ENCODE results near the gene PNPT1.
"Not testable (repeated sequence)": the region's sequence is repeated elsewhere in the genome, so short reads cannot be mapped to it uniquely, and the experiment has no call there.

Gene PNPT1

GRCh38 chr2:55715626-55716025 lies 22.0 kb upstream of the PNPT1 start:
- no peaks in the 10 kb centered on the region for H3K4me1 ChIP-seq
- H3K27ac ChIP-seq: no peak overlapping the region
- H3K27me3 ChIP-seq: no peaks in the 10 kb centered on the region
- no peaks in the 10 kb centered on the region for H3K36me3 ChIP-seq
- no peaks in the 10 kb centered on the region for H3K9me3 ChIP-seq
- no peak for DNase-seq
- no peak overlapping the region for H3K4me3 ChIP-seq
- intact Hi-C loops (cut with DNase I; ENCODE audit: low total_unique reads): loop anchor here (5.0 to 10.0 kb wide), 3 partner anchors 49 to 417 kb away; no protein-coding TSS in a partner anchor
- TF ChIP-seq, protein P1, sequence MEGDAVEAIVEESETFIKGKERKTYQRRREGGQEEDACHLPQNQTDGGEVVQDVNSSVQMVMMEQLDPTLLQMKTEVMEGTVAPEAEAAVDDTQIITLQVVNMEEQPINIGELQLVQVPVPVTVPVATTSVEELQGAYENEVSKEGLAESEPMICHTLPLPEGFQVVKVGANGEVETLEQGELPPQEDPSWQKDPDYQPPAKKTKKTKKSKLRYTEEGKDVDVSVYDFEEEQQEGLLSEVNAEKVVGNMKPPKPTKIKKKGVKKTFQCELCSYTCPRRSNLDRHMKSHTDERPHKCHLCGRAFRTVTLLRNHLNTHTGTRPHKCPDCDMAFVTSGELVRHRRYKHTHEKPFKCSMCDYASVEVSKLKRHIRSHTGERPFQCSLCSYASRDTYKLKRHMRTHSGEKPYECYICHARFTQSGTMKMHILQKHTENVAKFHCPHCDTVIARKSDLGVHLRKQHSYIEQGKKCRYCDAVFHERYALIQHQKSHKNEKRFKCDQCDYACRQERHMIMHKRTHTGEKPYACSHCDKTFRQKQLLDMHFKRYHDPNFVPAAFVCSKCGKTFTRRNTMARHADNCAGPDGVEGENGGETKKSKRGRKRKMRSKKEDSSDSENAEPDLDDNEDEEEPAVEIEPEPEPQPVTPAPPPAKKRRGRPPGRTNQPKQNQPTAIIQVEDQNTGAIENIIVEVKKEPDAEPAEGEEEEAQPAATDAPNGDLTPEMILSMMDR (IDR thresholded peaks at IDR 0.05): no peak

DNA sequence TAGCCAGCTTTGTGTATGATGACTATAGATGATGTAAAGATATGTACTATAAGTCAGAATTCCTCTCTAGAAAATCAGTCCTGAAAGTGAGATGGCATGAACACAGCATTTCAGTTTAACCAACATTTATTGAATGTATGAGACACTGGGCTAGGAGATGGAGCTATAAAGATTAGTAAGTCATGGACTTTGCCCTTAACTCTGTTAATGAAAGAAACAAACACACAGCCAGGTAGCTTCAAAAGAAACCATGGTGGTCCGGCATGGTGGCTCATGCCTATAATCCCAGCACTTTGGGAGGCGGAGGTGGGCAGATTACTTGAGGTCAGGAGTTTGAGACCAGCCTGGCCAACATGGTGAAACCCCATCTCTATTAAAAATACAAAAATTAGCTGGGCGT lies 21.5 kb upstream of the PNPT1 start:
- not testable (repeated sequence) for DNase-seq, H3K4me1 ChIP-seq, H3K27me3 ChIP-seq, H3K4me3 ChIP-seq, H3K36me3 ChIP-seq, H3K27ac ChIP-seq, H3K9me3 ChIP-seq
- intact Hi-C loops (cut with DNase I; ENCODE audit: low total_unique reads): loop anchor here (5.0 to 10.0 kb wide), 3 partner anchors 50 to 417 kb away; no protein-coding TSS in a partner anchor

GRCh38 chr2:55712477-55713060 lies 18.9 kb upstream of the PNPT1 start:
- Histone ChIP-seq H3K36me3 (no peaks in the 10 kb centered on the region), H3K27me3 (no peaks in the 10 kb centered on the region), H3K4me1 (no peaks in the 10 kb centered on the region), H3K9me3 (no peaks in the 10 kb centered on the region), H3K4me3 (no peak overlapping the region), H3K27ac (no peak overlapping the region)
- no peak for DNase-seq
- intact Hi-C loops (cut with DNase I; ENCODE audit: low total_unique reads): loop anchor here (10.0 kb wide), 1 partner anchor 52 kb away; no protein-coding TSS in a partner anchor
- TF ChIP-seq, protein P1 (IDR thresholded peaks at IDR 0.05): no peak

- Histone ChIP-seq H3K4me1 (no peaks in the 10 kb centered on the region), H3K36me3 (no peaks in the 10 kb centered on the region), H3K9me3 (no peaks in the 10 kb centered on the region), H3K27me3 (no peaks in the 10 kb centered on the region), H3K4me3 (no peak overlapping the region), H3K27ac (no peak overlapping the region)
- DNase-seq: no peak
- TF ChIP-seq, protein P1 (IDR thresholded peaks at IDR 0.05): no peak
- intact Hi-C loops (cut with DNase I; ENCODE audit: low total_unique reads): loop anchor here (10.0 kb wide), 1 partner anchor 55 kb away; no protein-coding TSS in a partner anchor
Observed at GRCh38 chr2:55710025-55710424, 16.4 kb upstream of the PNPT1 start.

DNA sequence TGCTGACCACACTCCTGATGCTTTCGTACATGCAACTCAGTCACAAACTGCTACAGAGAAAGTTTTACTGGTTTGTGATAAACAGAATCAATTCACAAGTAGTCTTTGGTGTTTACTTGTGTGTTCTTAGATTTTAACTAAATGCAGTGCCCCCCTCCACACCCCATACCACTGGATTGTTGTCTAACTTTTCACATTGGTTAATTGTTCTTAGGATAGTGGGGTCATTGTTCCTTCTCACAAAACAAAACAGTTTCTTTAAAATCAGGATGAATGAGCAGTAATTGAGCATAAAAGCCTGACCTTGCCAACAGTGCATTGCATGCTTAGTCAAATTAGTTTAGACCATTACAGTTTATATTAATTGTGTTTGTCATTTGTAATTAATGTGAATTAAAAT lies 14.1 kb upstream of the PNPT1 start:
- Histone ChIP-seq H3K4me1 (no peaks in the 10 kb centered on the region), H3K9me3 (no peaks in the 10 kb centered on the region), H3K4me3 (no peak overlapping the region), H3K27me3 (no peaks in the 10 kb centered on the region), H3K36me3 (no peaks in the 10 kb centered on the region), H3K27ac (no peak overlapping the region)
- DNase-seq: no peak
- TF ChIP-seq, protein P1 (IDR thresholded peaks at IDR 0.05): no peak
- intact Hi-C loops (cut with DNase I; ENCODE audit: low total_unique reads): no loop called here

DNA sequence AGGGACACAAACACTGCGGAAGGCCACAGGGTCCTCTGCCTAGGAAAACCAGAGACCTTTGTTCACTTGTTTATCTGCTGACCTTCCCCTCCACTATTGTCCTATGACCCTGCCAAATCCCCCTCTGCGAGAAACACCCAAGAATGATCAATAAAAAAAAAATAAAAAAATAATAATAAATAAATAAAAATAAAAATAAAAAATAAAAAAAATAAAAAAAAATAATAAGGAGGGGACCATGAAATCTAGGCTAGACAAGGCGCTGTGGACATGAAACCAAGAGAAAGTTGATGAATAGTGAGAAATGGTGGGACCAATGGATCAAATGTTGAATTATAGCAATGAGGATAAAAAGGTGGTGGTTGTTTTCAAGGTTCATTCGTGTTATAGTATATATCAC lies 12.6 kb upstream of the PNPT1 start:
- H3K27ac ChIP-seq; H3K4me3 ChIP-seq; H3K27me3 ChIP-seq; DNase-seq; H3K36me3 ChIP-seq; H3K9me3 ChIP-seq; H3K4me1 ChIP-seq; intact Hi-C loops (cut with DNase I; ENCODE audit: low total_unique reads): not testable (repeated sequence)

All from tibial artery (tissue), 4 donors.